ENCODE data around the gene AGXT2. TPM values are rescaled to one million over a fixed set of nuclear protein-coding genes. Genes with fewer than 3 reads are reported as not detected.
A peak's percentile ranks its signal among the peaks of the same experiment; 100 is the strongest.

The AGXT2 gene
- total RNA-seq (2014; rRNA removed; shearing (Covaris generic)) = not detected in 2 replicates

- in situ Hi-C loops (cut with HindIII; ENCODE audit: low sequenced_read_pairs) = no loop called here
- DNase-seq (ENCODE audit: low spot score) = no peak
These were observed at the start of gene AGXT2 for GRCh38 chr5:35047785-35048404. TSS of gene AGXT2 (minus strand) at chr5:35047949. CDS start at chr5:35047892, 57 bp downstream.

- in situ Hi-C loops (cut with HindIII; ENCODE audit: low sequenced_read_pairs) = no loop called here
- DNase-seq (ENCODE audit: low spot score) = no peak
These were observed 49.2 kb upstream of the AGXT2 start for GRCh38 chr5:35096932-35097331.

GRCh38 chr5:35096216-35096615 is 48.5 kb upstream of the AGXT2 start:
- peak; percentile 27 for DNase-seq (ENCODE audit: low spot score)
- in situ Hi-C loops (cut with HindIII; ENCODE audit: low sequenced_read_pairs) = no loop called here

GRCh38 chr5:35095366-35095765 is 47.6 kb upstream of the AGXT2 start:
- in situ Hi-C loops (cut with HindIII; ENCODE audit: low sequenced_read_pairs) = no loop called here

GRCh38 chr5:35094948-35095347 is 47.2 kb upstream of the AGXT2 start:
- DNase-seq (ENCODE audit: low spot score) = no peak
- in situ Hi-C loops (cut with HindIII; ENCODE audit: low sequenced_read_pairs) = no loop called here

More at GRCh38 chr5:35095366-35095765, 47.6 kb upstream of the AGXT2 start:
- DNase-seq (ENCODE audit: low spot score) = no peak

- in situ Hi-C loops (cut with HindIII; ENCODE audit: low sequenced_read_pairs) = no loop called here
- DNase-seq (ENCODE audit: low spot score) = no peak
These were observed 45.0 kb upstream of the AGXT2 start for GRCh38 chr5:35092703-35093102.

- in situ Hi-C loops (cut with HindIII; ENCODE audit: low sequenced_read_pairs) = no loop called here
- DNase-seq (ENCODE audit: low spot score) = no peak
These were observed 44.0 kb upstream of the AGXT2 start for GRCh38 chr5:35091704-35092103.

GRCh38 chr5:35089334-35090314 is 41.9 kb upstream of the AGXT2 start:
- peak; percentile 46 for DNase-seq (ENCODE audit: low spot score)
- in situ Hi-C loops (cut with HindIII; ENCODE audit: low sequenced_read_pairs) = no loop called here

- in situ Hi-C loops (cut with HindIII; ENCODE audit: low sequenced_read_pairs) = no loop called here
These were observed 40.2 kb upstream of the AGXT2 start for GRCh38 chr5:35087991-35088390.

GRCh38 chr5:35083150-35083549 is 35.4 kb upstream of the AGXT2 start:
- in situ Hi-C loops (cut with HindIII; ENCODE audit: low sequenced_read_pairs) = no loop called here
- DNase-seq (ENCODE audit: low spot score) = no peak

More at GRCh38 chr5:35087991-35088390, 40.2 kb upstream of the AGXT2 start:
- peak; percentile 9 for DNase-seq (ENCODE audit: low spot score)

- in situ Hi-C loops (cut with HindIII; ENCODE audit: low sequenced_read_pairs) = no loop called here
These were observed 34.8 kb upstream of the AGXT2 start for GRCh38 chr5:35082530-35082929.

GRCh38 chr5:35081134-35081533 is 33.4 kb upstream of the AGXT2 start:
- in situ Hi-C loops (cut with HindIII; ENCODE audit: low sequenced_read_pairs) = no loop called here

More at GRCh38 chr5:35082530-35082929, 34.8 kb upstream of the AGXT2 start:
- no peak for DNase-seq (ENCODE audit: low spot score)

GRCh38 chr5:35073160-35073559 is 25.4 kb upstream of the AGXT2 start:
- in situ Hi-C loops (cut with HindIII; ENCODE audit: low sequenced_read_pairs) = no loop called here

More at GRCh38 chr5:35081134-35081533, 33.4 kb upstream of the AGXT2 start:
- no peak for DNase-seq (ENCODE audit: low spot score)

GRCh38 chr5:35069188-35069587 is 21.4 kb upstream of the AGXT2 start:
- in situ Hi-C loops (cut with HindIII; ENCODE audit: low sequenced_read_pairs) = no loop called here
- no peak for DNase-seq (ENCODE audit: low spot score)

More at GRCh38 chr5:35073160-35073559, 25.4 kb upstream of the AGXT2 start:
- no peak for DNase-seq (ENCODE audit: low spot score)

GRCh38 chr5:35067985-35068384 is 20.2 kb upstream of the AGXT2 start:
- DNase-seq (ENCODE audit: low spot score) = no peak
- in situ Hi-C loops (cut with HindIII; ENCODE audit: low sequenced_read_pairs) = no loop called here

- in situ Hi-C loops (cut with HindIII; ENCODE audit: low sequenced_read_pairs) = no loop called here
- no peak for DNase-seq (ENCODE audit: low spot score)
These were observed 18.6 kb upstream of the AGXT2 start for GRCh38 chr5:35066260-35066795.

GRCh38 chr5:35063414-35063813 is 15.7 kb upstream of the AGXT2 start:
- in situ Hi-C loops (cut with HindIII; ENCODE audit: low sequenced_read_pairs) = no loop called here
- DNase-seq (ENCODE audit: low spot score) = no peak

GRCh38 chr5:35061211-35061770 is 13.5 kb upstream of the AGXT2 start:
- in situ Hi-C loops (cut with HindIII; ENCODE audit: low sequenced_read_pairs) = no loop called here

GRCh38 chr5:35060236-35060635 is 12.5 kb upstream of the AGXT2 start:
- in situ Hi-C loops (cut with HindIII; ENCODE audit: low sequenced_read_pairs) = no loop called here

More at GRCh38 chr5:35061211-35061770, 13.5 kb upstream of the AGXT2 start:
- DNase-seq (ENCODE audit: low spot score) = no peak

More at GRCh38 chr5:35060236-35060635, 12.5 kb upstream of the AGXT2 start:
- DNase-seq (ENCODE audit: low spot score) = no peak

Measured in G401 (cell line).